WTC11 (cell line): ENCODE measurements around the gene DOK7. TPM values are rescaled to one million over a fixed set of nuclear protein-coding genes. Genes with fewer than 3 reads are reported as not detected.

ENCODE experiments used
- ATAC-seq: fragments of 200-7000 bp; cut with Tn5 transposase; 2 replicates; pipeline ENCODE4 v1.10.0; 2021; ENCODE audit warnings: mild to moderate bottlenecking, moderate library complexity
- CTCF ChIA-PET: fragments of 300-600 bp; sonication (Branson Sonifier 250); formaldehyde crosslinking; loops from one replicate; lab custom pipeline; 2021; ENCODE audit warnings: antibody characterized with exemption; lab: Charles Lee
- POLR2A ChIA-PET: fragments of 350-600 bp; sonication (Branson Sonifier 250); formaldehyde crosslinking; loops from one replicate; lab custom pipeline; 2021; ENCODE audit warnings: antibody characterized with exemption; lab: Charles Lee
- DNase-seq: peaks from one replicate; pipeline ENCODE4 v3.0.0; 2021; ENCODE audit warnings: low spot score
- H3K27ac Mint-ChIP-seq: 2 replicates; pipeline ENCODE4 v1.8.0; 2021; ENCODE audit warnings: mixed read lengths
- H3K27me3 Mint-ChIP-seq: 2 replicates; pipeline ENCODE4 v1.8.0; 2021; ENCODE audit warnings: low read depth, mild to moderate bottlenecking, moderate library complexity, mixed read lengths
- H3K36me3 Mint-ChIP-seq: 2 replicates; pipeline ENCODE4 v1.8.0; 2021; ENCODE audit warnings: mixed read lengths
- H3K4me1 Mint-ChIP-seq: 2 replicates; pipeline ENCODE4 v1.8.0; 2022; ENCODE audit warnings: mixed read lengths
- H3K4me3 Mint-ChIP-seq: 2 replicates; pipeline ENCODE4 v1.8.0; 2021; ENCODE audit warnings: mild to moderate bottlenecking, moderate library complexity, mixed read lengths
- H3K9me3 Mint-ChIP-seq: 2 replicates; pipeline ENCODE4 v1.8.0; 2021; ENCODE audit warnings: mixed read lengths
- FOXP1 ChIP-seq: sonication (generic); formaldehyde crosslinking; IDR thresholded peaks from 2 replicates; pipeline ENCODE4 v1.8.0; 2022; ENCODE audit warnings: missing genetic modification reagents, mild to moderate bottlenecking, moderate library complexity, borderline replicate concordance
- GABPB1 ChIP-seq: sonication (generic); formaldehyde crosslinking; IDR thresholded peaks from 2 replicates; pipeline ENCODE4 v1.8.1; 2023; ENCODE audit warnings: mild to moderate bottlenecking, missing genetic modification reagents
- HMGXB4 ChIP-seq: sonication (generic); formaldehyde crosslinking; IDR thresholded peaks from 2 replicates; pipeline ENCODE4 v1.8.1; 2023; ENCODE audit warnings: mild to moderate bottlenecking, moderate library complexity, missing genetic modification reagents
- NR2C2 ChIP-seq: sonication (generic); formaldehyde crosslinking; IDR thresholded peaks from 2 replicates; pipeline ENCODE4 v1.8.0; 2022; ENCODE audit warnings: mild to moderate bottlenecking, missing genetic modification reagents
- STAT6 ChIP-seq: sonication (generic); formaldehyde crosslinking; conservative IDR thresholded peaks from 2 replicates; pipeline ENCODE4 v1.8.1; 2023; ENCODE audit warnings: mild to moderate bottlenecking, low read depth, missing genetic modification reagents, moderate library complexity
- TEAD1 ChIP-seq: sonication (generic); formaldehyde crosslinking; IDR thresholded peaks from 2 replicates; pipeline ENCODE4 v1.8.0; 2022; ENCODE audit warnings: mild to moderate bottlenecking, missing genetic modification reagents
- TEAD4 ChIP-seq: sonication (generic); formaldehyde crosslinking; IDR thresholded peaks from 2 replicates; pipeline ENCODE4 v1.8.0; 2022; ENCODE audit warnings: mild to moderate bottlenecking, missing genetic modification reagents
- total RNA-seq: library from RNA; stranded (reverse); gene quantifications from 3 replicates; pipeline ENCODE4 v1.2.3, GENCODE V29; 2021
- TF ChIP-seq, protein P1 (sequence below): fragments of 250-450 bp; sonication (Bioruptor Pico); IDR thresholded peaks from 2 replicates; pipeline ENCODE4 v1.8.0; 2021; ENCODE audit warnings: mild to moderate bottlenecking
- TF ChIP-seq, protein P2 (sequence below): fragments of 250-450 bp; sonication (Bioruptor Pico); IDR thresholded peaks from 2 replicates; pipeline ENCODE4 v1.9.0; 2021; ENCODE audit warnings: mild to moderate bottlenecking
- TF ChIP-seq, protein P3 (sequence below): sonication (generic); formaldehyde crosslinking; IDR thresholded peaks from 2 replicates; pipeline ENCODE4 v1.8.0; 2023; ENCODE audit warnings: missing genetic modification reagents
- TF ChIP-seq, protein P4 (sequence below): sonication (generic); formaldehyde crosslinking; IDR thresholded peaks from 2 replicates; pipeline ENCODE4 v1.8.1; 2022; ENCODE audit warnings: low read depth, mild to moderate bottlenecking, moderate library complexity, missing genetic modification reagents, borderline replicate concordance
- TF ChIP-seq, protein P5 (sequence below): sonication (generic); formaldehyde crosslinking; IDR thresholded peaks from 2 replicates; pipeline ENCODE4 v1.8.0; 2022; ENCODE audit warnings: mild to moderate bottlenecking, missing genetic modification reagents

The DOK7 gene
- total RNA-seq, 1 experiment from 2014 or later, result 0.22 TPM

GRCh38 chr4:3416821-3417221 is 46.3 kb upstream of the DOK7 start (continued):
- TF ChIP-seq FOXP1 (CRISPR knock-in tag) (no peak), HMGXB4 (CRISPR knock-in tag) (no peak), GABPB1 (CRISPR knock-in tag) (no peak), TEAD1 (no peak)
- TF ChIP-seq, protein P1, sequence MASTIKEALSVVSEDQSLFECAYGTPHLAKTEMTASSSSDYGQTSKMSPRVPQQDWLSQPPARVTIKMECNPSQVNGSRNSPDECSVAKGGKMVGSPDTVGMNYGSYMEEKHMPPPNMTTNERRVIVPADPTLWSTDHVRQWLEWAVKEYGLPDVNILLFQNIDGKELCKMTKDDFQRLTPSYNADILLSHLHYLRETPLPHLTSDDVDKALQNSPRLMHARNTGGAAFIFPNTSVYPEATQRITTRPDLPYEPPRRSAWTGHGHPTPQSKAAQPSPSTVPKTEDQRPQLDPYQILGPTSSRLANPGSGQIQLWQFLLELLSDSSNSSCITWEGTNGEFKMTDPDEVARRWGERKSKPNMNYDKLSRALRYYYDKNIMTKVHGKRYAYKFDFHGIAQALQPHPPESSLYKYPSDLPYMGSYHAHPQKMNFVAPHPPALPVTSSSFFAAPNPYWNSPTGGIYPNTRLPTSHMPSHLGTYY (CRISPR knock-in tag), result no peak
- TF ChIP-seq, protein P2, sequence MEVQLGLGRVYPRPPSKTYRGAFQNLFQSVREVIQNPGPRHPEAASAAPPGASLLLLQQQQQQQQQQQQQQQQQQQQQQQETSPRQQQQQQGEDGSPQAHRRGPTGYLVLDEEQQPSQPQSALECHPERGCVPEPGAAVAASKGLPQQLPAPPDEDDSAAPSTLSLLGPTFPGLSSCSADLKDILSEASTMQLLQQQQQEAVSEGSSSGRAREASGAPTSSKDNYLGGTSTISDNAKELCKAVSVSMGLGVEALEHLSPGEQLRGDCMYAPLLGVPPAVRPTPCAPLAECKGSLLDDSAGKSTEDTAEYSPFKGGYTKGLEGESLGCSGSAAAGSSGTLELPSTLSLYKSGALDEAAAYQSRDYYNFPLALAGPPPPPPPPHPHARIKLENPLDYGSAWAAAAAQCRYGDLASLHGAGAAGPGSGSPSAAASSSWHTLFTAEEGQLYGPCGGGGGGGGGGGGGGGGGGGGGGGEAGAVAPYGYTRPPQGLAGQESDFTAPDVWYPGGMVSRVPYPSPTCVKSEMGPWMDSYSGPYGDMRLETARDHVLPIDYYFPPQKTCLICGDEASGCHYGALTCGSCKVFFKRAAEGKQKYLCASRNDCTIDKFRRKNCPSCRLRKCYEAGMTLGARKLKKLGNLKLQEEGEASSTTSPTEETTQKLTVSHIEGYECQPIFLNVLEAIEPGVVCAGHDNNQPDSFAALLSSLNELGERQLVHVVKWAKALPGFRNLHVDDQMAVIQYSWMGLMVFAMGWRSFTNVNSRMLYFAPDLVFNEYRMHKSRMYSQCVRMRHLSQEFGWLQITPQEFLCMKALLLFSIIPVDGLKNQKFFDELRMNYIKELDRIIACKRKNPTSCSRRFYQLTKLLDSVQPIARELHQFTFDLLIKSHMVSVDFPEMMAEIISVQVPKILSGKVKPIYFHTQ (CRISPR knock-in tag), result no peak
- TF ChIP-seq, protein P3, sequence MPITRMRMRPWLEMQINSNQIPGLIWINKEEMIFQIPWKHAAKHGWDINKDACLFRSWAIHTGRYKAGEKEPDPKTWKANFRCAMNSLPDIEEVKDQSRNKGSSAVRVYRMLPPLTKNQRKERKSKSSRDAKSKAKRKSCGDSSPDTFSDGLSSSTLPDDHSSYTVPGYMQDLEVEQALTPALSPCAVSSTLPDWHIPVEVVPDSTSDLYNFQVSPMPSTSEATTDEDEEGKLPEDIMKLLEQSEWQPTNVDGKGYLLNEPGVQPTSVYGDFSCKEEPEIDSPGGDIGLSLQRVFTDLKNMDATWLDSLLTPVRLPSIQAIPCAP (CRISPR knock-in tag), result no peak
- TF ChIP-seq, protein P4, sequence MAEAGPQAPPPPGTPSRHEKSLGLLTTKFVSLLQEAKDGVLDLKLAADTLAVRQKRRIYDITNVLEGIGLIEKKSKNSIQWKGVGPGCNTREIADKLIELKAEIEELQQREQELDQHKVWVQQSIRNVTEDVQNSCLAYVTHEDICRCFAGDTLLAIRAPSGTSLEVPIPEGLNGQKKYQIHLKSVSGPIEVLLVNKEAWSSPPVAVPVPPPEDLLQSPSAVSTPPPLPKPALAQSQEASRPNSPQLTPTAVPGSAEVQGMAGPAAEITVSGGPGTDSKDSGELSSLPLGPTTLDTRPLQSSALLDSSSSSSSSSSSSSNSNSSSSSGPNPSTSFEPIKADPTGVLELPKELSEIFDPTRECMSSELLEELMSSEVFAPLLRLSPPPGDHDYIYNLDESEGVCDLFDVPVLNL (CRISPR knock-in tag), result no peak

- ATAC-seq (no peak), DNase-seq (no peak)
- H3K9me3 Mint-ChIP-seq, result no peaks in the 10 kb centered on the region
- CTCF ChIA-PET, result interaction anchor here (1.4 to 1.9 kb wide), 4 partner anchors 17 to 63 kb away, joined by 4 to 9 read pairs (median 4); no protein-coding TSS in a partner anchor
- no peaks in the 10 kb centered on the region for H3K27me3 Mint-ChIP-seq
- H3K27ac Mint-ChIP-seq, result 0 out of 2 replicates have a peak overlapping the region, but pooled peaks have one; percentile 65
- POLR2A ChIA-PET, result interaction anchor here (1.0 kb wide), 1 partner anchor 13 kb away, joined by 3 read pairs; no protein-coding TSS in a partner anchor
- H3K36me3 Mint-ChIP-seq, result no peaks in the 10 kb centered on the region
- no peak overlapping the region for H3K4me3 Mint-ChIP-seq
- no peak for TF ChIP-seq STAT6 (CRISPR knock-in tag)
- no peak for TF ChIP-seq TEAD4
- TF ChIP-seq, protein P5, sequence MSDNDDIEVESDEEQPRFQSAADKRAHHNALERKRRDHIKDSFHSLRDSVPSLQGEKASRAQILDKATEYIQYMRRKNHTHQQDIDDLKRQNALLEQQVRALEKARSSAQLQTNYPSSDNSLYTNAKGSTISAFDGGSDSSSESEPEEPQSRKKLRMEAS, result no peak
- no peak for TF ChIP-seq NR2C2 (CRISPR knock-in tag)
- no peaks in the 10 kb centered on the region for H3K4me1 Mint-ChIP-seq
These were observed 45.7 kb upstream of the DOK7 start for GRCh38 chr4:3417448-3417847.
